GM12801 (cell line): ENCODE data around the gene NT5M.

Source experiments
- CTCF ChIP-seq: IDR thresholded peaks from one replicate; pipeline ENCODE4 v1.5.1; 2011; ENCODE audit warnings: control low read depth; ENCODE audit not compliant: insufficient read length; ENCODE audit errors: extremely low read depth

Gene NT5M

DNA sequence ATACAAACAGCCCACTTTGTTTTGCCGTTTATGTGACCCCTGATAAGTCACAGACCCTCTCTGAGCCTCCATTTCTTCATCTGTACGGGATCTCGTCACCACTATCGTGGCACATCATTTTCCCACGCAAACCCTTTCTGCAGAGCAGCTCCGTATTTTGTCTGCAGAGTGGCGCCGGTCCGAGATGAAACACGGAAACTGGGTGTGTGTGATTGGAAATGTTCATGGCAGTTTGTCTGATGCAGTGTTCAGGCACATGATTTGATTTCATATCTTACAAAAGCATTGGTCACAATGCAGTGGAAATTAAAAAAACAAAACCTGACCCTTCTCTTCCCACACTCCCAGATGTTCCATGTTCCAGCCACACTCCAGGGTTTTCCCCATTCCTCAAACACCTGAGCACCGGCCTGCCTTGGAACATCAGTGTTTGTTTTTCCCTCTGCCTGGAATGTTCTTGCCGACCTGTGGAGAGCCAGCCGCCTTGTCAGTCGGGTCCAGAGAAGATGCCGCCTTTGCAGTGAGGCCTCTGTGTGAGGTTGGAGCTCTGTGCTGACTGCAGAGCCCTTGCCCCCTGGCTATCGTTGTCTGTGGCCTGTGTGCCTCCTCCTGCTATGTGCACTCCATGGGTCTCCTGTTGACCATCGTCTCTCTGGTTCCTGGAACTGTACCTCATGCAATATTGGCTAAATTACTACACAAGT is 39.2 kb downstream of the NT5M start:
- no peak for TF ChIP-seq CTCF

DNA sequence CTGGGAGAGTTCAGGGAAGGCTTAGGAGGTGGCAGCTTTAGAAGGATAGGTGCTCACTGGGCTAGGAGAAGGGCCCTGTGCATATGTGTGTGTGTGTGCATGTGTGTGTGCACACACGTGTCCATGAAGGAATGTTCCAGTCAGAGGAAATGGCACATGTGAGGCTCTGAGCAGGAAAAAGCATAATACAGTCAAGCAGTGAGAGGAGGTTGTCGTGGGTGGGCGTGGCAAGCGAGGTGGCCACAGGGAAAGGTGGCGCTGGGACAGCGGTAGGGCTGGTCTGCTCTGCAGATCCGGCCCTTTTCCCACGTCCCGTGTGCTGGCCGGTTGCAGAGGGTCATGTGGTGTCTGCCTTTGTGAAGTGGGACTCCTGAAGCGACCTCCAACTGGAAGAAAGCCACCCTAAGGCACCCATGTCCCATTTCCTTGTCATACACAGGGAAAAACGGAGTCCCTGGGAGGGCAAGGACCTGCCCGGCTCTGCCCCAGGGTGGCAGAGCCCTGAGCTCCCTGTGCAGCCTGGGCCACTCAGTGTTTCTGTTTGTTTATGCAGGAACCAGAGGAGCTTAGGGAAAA is 40.1 kb downstream of the NT5M start:
- no peak for TF ChIP-seq CTCF

DNA sequence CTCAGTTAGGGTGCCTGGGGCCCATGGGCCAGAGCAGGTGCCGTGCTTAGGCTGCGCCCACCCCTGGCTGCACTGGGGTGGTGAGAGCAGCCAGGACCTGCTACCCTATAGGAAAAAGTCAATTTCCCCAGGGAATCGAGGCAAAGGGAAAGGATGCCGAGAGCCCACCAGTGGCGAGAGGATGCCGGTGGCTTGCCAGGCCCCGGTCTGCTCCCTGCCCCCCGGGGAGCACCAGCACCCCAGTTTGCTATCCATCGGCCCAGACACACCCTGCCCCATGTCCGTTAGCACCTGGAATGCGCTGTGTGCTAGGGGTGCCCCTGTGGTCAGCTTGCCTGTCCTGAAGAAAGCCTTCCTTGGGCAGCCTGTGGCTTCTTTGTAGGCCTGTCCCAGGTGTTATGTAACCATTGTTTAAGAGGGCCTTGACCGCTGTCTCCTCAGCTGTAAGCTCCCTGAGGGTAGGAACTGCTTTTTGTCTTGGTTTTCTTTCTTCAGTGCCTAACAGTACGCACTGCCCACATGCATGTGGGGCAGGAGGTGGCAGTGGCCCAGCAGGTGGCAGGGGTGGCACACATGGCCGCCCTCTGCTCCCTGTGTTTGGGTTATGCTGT is 40.8 kb downstream of the NT5M start:
- TF ChIP-seq CTCF: no peak

GRCh38 chr17:17344507-17345293 is 41.5 kb downstream of the NT5M start:
- no peak for TF ChIP-seq CTCF

- TF ChIP-seq CTCF: no peak
Observed at GRCh38 chr17:17345294-17345597, 42.1 kb downstream of the NT5M start.

DNA sequence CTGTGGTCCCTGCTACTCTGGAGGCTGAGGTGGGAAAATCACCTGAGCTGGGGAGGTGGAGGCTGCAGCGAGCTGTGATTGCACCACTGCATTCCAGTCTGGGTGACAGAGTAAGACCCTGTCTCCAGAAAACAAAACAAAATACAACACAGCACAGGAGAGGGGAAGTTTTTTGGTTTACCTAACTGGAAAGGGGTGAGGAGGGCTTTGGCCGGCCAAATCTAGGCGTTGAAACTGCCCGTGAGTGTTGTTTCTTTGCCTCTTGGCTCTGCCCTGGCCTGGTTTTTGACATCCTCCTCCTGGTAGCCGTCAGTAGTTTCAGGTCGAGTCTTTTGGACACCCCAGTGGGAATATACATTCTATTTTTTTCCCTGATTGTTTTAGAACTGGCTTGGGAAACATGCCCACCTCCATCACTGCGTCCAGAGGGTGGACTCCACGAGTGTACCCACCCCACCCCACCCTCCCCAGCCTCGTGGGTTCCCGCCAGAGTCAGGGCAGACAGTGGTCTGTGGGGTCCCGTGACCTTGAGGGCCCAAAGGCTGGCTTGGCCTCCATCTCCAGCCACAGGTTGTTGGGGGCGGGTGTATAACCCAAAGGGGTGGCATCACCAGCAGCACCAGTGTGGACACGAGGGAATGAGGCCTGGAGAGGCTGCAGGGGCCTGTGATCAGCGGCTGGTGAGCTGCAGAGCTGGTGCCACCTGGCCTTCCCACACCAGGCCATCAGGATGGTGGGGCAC is 42.7 kb downstream of the NT5M start:
- TF ChIP-seq CTCF: no peak
